ENCODE data around the gene CRTC2.

Gene CRTC2

GRCh38 chr1:153941826-153942725 is 16.3 kb downstream of the CRTC2 start:
- TF ChIP-seq, protein P1, sequence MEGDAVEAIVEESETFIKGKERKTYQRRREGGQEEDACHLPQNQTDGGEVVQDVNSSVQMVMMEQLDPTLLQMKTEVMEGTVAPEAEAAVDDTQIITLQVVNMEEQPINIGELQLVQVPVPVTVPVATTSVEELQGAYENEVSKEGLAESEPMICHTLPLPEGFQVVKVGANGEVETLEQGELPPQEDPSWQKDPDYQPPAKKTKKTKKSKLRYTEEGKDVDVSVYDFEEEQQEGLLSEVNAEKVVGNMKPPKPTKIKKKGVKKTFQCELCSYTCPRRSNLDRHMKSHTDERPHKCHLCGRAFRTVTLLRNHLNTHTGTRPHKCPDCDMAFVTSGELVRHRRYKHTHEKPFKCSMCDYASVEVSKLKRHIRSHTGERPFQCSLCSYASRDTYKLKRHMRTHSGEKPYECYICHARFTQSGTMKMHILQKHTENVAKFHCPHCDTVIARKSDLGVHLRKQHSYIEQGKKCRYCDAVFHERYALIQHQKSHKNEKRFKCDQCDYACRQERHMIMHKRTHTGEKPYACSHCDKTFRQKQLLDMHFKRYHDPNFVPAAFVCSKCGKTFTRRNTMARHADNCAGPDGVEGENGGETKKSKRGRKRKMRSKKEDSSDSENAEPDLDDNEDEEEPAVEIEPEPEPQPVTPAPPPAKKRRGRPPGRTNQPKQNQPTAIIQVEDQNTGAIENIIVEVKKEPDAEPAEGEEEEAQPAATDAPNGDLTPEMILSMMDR (IDR thresholded peaks at IDR 0.05; ENCODE audit: low read length, missing control alignments): no peak
- DNase-seq (ENCODE audit: low read depth): no peak
- no peak overlapping the region for H3K4me3 ChIP-seq (replicated peaks; ENCODE audit: low read depth, low read length)

DNA sequence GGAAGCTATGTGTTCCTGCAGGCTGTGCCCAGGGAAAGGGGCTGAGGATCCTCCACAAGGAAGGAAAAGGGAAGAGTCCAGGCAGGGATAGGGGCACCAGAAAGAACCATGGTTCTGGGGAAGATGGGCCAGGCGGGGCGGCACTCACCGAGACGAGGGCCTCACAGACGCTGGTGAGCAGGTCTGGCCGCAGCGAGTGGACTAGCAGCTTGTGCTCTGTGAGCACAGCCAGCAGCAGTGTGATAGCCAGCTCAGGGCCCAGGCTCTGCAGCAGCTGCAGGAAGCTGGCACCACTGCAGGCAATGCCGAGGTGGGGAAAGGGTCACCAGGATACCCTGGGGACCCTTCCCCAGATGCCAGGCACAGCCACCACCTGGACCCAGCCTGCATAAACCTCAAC is 17.7 kb downstream of the CRTC2 start:
- TF ChIP-seq, protein P1 (IDR thresholded peaks at IDR 0.05; ENCODE audit: low read length, missing control alignments): no peak
- DNase-seq (ENCODE audit: low read depth): no peak
- H3K4me3 ChIP-seq (replicated peaks; ENCODE audit: low read depth, low read length): no peak overlapping the region

- DNase-seq (ENCODE audit: low read depth): no peak
- TF ChIP-seq, protein P1 (IDR thresholded peaks at IDR 0.05; ENCODE audit: low read length, missing control alignments): no peak
- no peak overlapping the region for H3K4me3 ChIP-seq (replicated peaks; ENCODE audit: low read depth, low read length)
Measured at GRCh38 chr1:153939476-153939875, 18.9 kb downstream of the CRTC2 start.

- no peak for DNase-seq (ENCODE audit: low read depth)
- TF ChIP-seq, protein P1 (IDR thresholded peaks at IDR 0.05; ENCODE audit: low read length, missing control alignments): no peak
Measured at GRCh38 chr1:153938996-153939395, 19.4 kb downstream of the CRTC2 start.

GRCh38 chr1:153937331-153937730 is 21.1 kb downstream of the CRTC2 start:
- TF ChIP-seq, protein P1 (IDR thresholded peaks at IDR 0.05; ENCODE audit: low read length, missing control alignments): no peak
- DNase-seq (ENCODE audit: low read depth): no peak
- H3K4me3 ChIP-seq (replicated peaks; ENCODE audit: low read depth, low read length): no peak overlapping the region

More at GRCh38 chr1:153938996-153939395, 19.4 kb downstream of the CRTC2 start:
- H3K4me3 ChIP-seq (replicated peaks; ENCODE audit: low read depth, low read length): no peak overlapping the region

DNA sequence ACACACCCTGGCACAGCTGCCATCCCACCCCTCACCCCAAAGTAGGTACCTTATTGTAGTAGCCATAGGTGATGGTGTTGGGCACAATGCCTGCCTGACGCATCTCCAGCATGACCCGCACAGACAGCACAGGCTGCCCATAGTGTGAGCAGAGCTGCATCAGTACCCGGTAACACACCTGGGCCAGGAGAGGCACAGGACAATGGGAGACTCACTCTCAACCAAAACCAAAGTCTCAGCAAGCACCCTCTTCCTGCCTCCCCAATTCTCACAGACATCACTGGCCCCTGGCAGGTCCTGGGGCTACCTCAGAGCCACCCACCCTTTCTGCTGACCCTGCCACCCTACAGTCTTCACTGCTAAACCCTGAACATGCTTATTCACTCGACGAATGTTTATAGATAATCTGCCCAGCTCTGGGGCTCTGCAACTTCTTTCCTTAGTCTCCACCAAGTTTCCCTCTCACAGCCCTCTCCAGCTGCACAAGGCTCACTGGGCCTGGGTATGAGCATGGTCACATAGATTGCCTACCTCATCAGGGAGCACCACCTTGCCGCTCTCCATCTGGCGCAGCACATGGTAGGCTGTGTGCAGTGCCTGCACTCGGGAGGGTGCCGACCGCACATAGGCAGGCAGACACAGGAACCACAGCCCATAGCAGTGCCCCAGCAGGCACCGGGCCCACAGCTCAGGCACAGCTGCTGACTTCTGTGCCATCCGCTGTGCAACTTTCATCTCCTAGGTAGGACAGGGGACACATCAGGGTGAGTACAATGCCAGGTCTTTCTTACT is 22.2 kb downstream of the CRTC2 start:
- H3K4me3 ChIP-seq (replicated peaks; ENCODE audit: low read depth, low read length): no peak overlapping the region
- DNase-seq (ENCODE audit: low read depth): no peak
- TF ChIP-seq, protein P1 (IDR thresholded peaks at IDR 0.05; ENCODE audit: low read length, missing control alignments): no peak

Data from fibroblast of pulmonary artery (primary cell).